ENCODE results near the gene PICALM.

GRCh38 chr11:86013713-86014112, 55.2 kb downstream of the PICALM start:
- no peak for TF ChIP-seq POLR2A (IDR thresholded peaks at IDR 0.05; ENCODE audit: low read length)
- TF ChIP-seq, protein P1, sequence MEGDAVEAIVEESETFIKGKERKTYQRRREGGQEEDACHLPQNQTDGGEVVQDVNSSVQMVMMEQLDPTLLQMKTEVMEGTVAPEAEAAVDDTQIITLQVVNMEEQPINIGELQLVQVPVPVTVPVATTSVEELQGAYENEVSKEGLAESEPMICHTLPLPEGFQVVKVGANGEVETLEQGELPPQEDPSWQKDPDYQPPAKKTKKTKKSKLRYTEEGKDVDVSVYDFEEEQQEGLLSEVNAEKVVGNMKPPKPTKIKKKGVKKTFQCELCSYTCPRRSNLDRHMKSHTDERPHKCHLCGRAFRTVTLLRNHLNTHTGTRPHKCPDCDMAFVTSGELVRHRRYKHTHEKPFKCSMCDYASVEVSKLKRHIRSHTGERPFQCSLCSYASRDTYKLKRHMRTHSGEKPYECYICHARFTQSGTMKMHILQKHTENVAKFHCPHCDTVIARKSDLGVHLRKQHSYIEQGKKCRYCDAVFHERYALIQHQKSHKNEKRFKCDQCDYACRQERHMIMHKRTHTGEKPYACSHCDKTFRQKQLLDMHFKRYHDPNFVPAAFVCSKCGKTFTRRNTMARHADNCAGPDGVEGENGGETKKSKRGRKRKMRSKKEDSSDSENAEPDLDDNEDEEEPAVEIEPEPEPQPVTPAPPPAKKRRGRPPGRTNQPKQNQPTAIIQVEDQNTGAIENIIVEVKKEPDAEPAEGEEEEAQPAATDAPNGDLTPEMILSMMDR (IDR thresholded peaks at IDR 0.05): no peak
- no peak for TF ChIP-seq USF2 (IDR thresholded peaks at IDR 0.05)
- no peak for TF ChIP-seq RCOR1 (IDR thresholded peaks at IDR 0.05; ENCODE audit: low read depth, low read length)
- TF ChIP-seq MAFK (IDR thresholded peaks at IDR 0.05; ENCODE audit: partially characterized antibody): no peak
- TF ChIP-seq ESRRA (IDR thresholded peaks at IDR 0.05; ENCODE audit: borderline replicate concordance, low read length): no peak
- no peak for TF ChIP-seq KDM5A (IDR thresholded peaks at IDR 0.05)
- TF ChIP-seq KDM1A (IDR thresholded peaks at IDR 0.05; ENCODE audit: low read depth): no peak
- no peak for TF ChIP-seq CBX8 (IDR thresholded peaks at IDR 0.05)
- TF ChIP-seq EP300 (IDR thresholded peaks at IDR 0.05): no peak
- no peak for TF ChIP-seq HOXA7 (CRISPR knock-in tag; IDR thresholded peaks at IDR 0.05)
- TF ChIP-seq NR3C1 (IDR thresholded peaks at IDR 0.05): no peak
- no peak for TF ChIP-seq REST (IDR thresholded peaks at IDR 0.05)

All from A549 (cell line).